Stimulated activated naive CD8-positive, alpha-beta T cell treated with anti-CD3 and anti-CD28 coated beads, Interleukin-15, Interleukin-2, amounts not matched to agents 100 ng/mL and 50 ng/mL, for 24 hours (primary cell): ENCODE measurements around the gene KAT6B.
"Not testable (repeated sequence)": the region's sequence is repeated elsewhere in the genome, so short reads cannot be mapped to it uniquely, and the experiment has no call there.

Source experiments
- H3K27ac Mint-ChIP-seq: one replicate; pipeline ENCODE4 v1.8.0; 2021; ENCODE audit warnings: mild to moderate bottlenecking, mixed read lengths
- H3K27me3 Mint-ChIP-seq: one replicate; pipeline ENCODE4 v1.8.0; 2021; ENCODE audit warnings: mixed read lengths
- H3K36me3 Mint-ChIP-seq: one replicate; pipeline ENCODE4 v1.8.0; 2021; ENCODE audit warnings: low read depth, mixed read lengths
- H3K4me1 Mint-ChIP-seq: one replicate; pipeline ENCODE4 v1.8.0; 2021; ENCODE audit warnings: low read depth, mixed read lengths
- H3K4me3 Mint-ChIP-seq: one replicate; pipeline ENCODE4 v1.8.0; 2021; ENCODE audit warnings: mild to moderate bottlenecking, mixed read lengths
- H3K9me3 Mint-ChIP-seq: one replicate; pipeline ENCODE4 v1.8.0; 2021; ENCODE audit warnings: mixed read lengths

Gene KAT6B

DNA sequence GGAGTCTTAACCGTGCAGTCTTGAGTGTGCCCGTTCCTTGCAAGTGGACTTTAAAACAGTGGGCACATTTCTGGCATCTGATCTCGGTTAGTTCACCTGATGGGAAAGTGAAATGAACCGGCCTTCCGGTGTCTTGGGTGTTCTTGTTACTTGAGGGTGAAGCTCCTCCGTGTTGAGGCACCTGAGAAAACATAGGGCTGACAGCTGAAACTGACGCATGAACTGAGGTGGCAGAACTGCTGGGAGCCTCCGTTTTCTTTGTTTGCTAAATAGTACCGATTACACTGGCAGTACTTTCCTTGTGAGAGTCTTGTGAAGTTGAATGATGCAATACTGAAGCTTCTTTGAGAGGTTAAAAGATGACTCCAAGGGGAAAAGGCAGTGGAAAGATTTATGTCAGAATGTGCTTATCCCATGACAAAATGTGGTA, 222.3 kb downstream of the KAT6B start:
- H3K27ac Mint-ChIP-seq, result no peak overlapping the region
- H3K4me3 Mint-ChIP-seq, result no peak overlapping the region
- no peaks in the 10 kb centered on the region for H3K36me3 Mint-ChIP-seq
- H3K9me3 Mint-ChIP-seq, result no peaks in the 10 kb centered on the region
- H3K27me3 Mint-ChIP-seq, result peaks cover 7% of the 10 kb centered on the region
- H3K4me1 Mint-ChIP-seq, result peaks cover 20% of the 10 kb centered on the region

DNA sequence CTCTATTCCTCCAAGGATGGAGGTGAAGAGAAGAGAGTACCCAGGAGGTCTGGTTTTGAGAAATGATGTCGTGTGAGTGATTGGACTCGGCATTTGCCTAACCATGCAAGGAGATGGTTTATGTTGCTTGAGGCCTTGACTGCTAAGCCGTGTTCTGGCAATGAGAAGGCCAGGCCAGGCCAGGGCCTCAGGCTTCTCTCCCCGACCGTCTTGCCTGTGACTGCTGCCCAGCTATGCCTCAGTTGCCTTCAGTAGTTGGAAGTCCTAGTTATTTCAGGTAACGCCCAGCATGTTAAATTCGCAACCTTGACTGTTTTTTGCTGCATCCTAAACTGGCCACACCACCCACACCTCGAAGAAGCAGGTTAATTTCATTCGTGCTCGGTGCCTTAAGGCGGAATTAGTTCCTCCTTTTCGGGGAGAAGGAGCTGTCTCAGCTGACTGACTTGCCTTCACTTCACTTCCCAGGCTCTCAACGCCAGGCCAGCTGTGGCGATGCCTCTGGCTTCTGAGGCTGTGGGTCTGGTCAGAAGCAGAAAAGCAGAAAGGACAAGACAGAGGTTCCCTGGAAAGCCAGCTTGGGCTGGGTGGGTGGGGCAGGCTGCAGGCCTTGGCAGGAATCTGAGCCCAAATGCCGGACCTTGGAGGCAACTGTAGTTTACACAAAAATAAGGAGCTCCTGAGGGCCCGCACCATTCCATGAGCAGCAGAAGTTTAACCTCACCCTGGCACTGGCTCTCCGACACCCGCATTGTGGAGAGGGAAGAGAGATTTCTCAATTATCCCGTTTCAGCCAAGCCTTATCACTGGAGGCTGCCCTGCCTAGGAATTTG, 223.1 kb downstream of the KAT6B start:
- no peak overlapping the region for H3K4me3 Mint-ChIP-seq
- no peaks in the 10 kb centered on the region for H3K36me3 Mint-ChIP-seq
- no peaks in the 10 kb centered on the region for H3K9me3 Mint-ChIP-seq
- peaks cover 2% of the 10 kb centered on the region for H3K27me3 Mint-ChIP-seq
- H3K27ac Mint-ChIP-seq, result no peak overlapping the region
- peaks cover 11% of the 10 kb centered on the region for H3K4me1 Mint-ChIP-seq

DNA sequence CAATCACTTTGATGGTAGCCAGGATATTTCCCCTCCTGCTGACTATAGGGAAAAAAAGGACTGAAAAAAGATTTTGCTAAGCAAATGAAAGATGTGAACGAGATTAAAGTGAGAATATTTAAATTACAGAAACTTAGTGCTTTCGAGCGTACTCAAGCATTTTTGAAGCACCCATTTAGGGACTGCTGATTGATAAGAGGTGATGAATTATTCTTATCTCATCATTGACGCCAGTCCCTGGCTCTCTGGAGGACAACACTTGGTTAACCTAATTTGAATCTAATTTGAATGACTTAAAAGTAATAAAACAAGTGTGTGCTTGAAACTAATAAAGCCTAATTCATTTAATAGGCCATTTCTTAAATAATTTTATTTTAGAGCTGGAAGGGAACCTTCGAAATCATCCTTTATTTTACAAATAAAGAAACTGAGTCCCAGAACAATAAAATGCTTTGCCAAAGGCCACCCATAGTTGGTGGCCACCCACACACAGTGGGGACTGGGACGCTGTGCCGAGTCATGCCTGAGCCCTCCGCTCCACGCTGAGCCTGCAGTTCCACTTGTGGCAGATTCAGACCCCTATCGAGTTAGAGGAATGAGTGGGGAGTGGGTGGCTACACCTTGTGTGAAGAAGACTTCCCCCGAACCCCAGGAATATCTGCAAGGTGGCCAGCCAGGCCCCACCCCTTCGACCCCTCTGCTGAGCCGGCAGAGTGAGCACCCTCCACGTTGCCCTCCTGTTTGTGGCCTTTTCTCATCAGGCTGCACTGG, 223.9 kb downstream of the KAT6B start:
- Mint-ChIP-seq H3K27ac (no peak overlapping the region), H3K36me3 (no peaks in the 10 kb centered on the region), H3K4me3 (no peak overlapping the region), H3K9me3 (no peaks in the 10 kb centered on the region), H3K4me1 (peaks cover 9% of the 10 kb centered on the region), H3K27me3 (no peaks in the 10 kb centered on the region)

GRCh38 chr10:75051308-75051707, 224.9 kb downstream of the KAT6B start:
- no peaks in the 10 kb centered on the region for H3K9me3 Mint-ChIP-seq
- H3K4me3 Mint-ChIP-seq, result no peak overlapping the region
- no peaks in the 10 kb centered on the region for H3K27me3 Mint-ChIP-seq
- H3K36me3 Mint-ChIP-seq, result no peaks in the 10 kb centered on the region
- H3K4me1 Mint-ChIP-seq, result peaks cover 9% of the 10 kb centered on the region
- no peak overlapping the region for H3K27ac Mint-ChIP-seq

GRCh38 chr10:75055896-75056406, 229.6 kb downstream of the KAT6B start:
- not testable (repeated sequence) for H3K9me3 Mint-ChIP-seq, H3K4me3 Mint-ChIP-seq, H3K36me3 Mint-ChIP-seq, H3K4me1 Mint-ChIP-seq, H3K27me3 Mint-ChIP-seq
- peak overlapping the region; percentile 37 for H3K27ac Mint-ChIP-seq

- Mint-ChIP-seq H3K27me3 (no peaks in the 10 kb centered on the region), H3K9me3 (no peaks in the 10 kb centered on the region), H3K4me3 (no peak overlapping the region), H3K4me1 (no peaks in the 10 kb centered on the region), H3K36me3 (no peaks in the 10 kb centered on the region), H3K27ac (no peak overlapping the region)
Observed at GRCh38 chr10:75057680-75058079, 231.3 kb downstream of the KAT6B start.

GRCh38 chr10:75058161-75058560, 231.8 kb downstream of the KAT6B start:
- H3K27ac Mint-ChIP-seq, result no peak overlapping the region
- H3K4me3 Mint-ChIP-seq, result no peak overlapping the region

DNA sequence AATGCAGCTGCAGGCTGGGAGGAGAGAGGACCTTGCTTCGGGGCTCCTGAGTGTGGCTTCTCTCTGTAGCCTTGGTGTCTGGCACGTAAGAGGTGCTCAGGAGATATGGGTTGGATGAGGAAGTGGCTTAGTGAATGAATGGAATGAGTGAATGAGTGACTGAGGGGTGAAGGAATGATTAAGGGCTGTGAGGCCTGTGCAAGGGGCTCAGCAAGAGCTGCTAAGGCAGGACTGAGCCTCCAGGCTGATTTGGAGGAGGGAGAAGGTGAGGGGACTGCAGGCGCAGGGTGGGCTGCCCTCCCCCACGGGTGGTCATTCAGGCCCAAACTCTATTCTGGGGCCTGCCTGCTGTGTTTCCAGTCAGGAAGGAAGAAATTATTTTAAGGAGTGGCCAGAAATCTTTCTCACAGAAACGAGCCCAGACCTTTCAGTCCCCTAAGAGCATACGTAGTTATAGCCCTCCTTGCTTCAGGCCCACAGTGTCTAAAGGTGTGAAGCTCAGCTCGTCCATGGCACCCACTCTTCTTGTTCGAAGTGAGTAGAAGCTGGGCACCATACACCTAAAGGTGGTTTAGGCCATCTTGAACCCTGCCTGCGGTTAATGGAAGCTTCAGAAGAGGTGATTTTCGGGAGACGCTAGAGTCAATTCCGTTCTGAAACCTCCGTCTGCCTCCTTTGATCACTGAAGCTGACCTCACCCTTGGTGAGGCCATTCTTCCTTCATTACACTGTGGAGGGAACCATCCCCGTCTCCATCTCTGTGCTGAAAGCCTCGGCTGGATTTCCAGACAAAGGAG, 235.5 kb downstream of the KAT6B start:
- H3K27ac Mint-ChIP-seq, result no peak overlapping the region
- H3K36me3 Mint-ChIP-seq, result no peaks in the 10 kb centered on the region
- no peaks in the 10 kb centered on the region for H3K27me3 Mint-ChIP-seq
- no peaks in the 10 kb centered on the region for H3K9me3 Mint-ChIP-seq
- H3K4me1 Mint-ChIP-seq, result no peaks in the 10 kb centered on the region
- no peak overlapping the region for H3K4me3 Mint-ChIP-seq

More at GRCh38 chr10:75058161-75058560, 231.8 kb downstream of the KAT6B start:
- no peaks in the 10 kb centered on the region for H3K27me3 Mint-ChIP-seq
- H3K36me3 Mint-ChIP-seq, result no peaks in the 10 kb centered on the region
- H3K9me3 Mint-ChIP-seq, result no peaks in the 10 kb centered on the region
- H3K4me1 Mint-ChIP-seq, result no peaks in the 10 kb centered on the region

DNA sequence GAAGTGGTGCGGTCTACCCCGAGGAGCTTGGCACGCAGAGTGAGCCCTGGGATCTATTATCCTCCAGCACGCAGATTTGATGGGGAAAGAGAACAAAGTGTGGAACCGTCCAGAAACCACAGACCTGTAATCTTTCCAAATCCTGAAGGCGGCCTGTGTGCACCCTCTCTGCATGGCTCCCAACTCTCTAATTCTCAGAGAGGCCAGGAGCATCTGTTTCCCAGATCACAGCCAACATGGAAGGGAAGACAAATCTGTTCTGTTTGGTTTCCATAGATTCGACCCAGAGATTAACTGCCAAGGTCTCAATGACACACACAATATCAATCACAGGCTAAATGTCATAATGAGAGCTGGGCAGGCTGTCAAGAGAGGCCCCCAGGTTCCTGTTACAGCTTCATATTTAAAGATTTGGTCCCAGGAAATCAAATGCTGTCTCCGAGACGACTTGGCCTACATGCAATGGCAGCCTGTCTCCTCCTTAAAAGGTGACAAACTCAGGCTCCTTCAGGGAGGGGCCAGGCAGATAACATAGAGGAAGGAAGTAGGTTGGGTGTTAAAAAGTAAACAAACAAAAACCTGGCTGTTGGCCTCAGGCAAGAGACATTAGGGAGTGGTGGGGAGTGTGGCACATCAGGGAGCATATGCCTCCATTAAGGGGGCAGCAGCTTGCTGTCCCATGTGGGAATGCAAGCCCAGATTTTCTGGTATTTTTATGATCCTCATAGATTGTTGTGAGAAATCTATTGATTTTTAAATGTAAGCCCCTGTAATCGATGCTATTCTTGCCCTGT, 236.3 kb downstream of the KAT6B start:
- no peaks in the 10 kb centered on the region for H3K36me3 Mint-ChIP-seq
- H3K27me3 Mint-ChIP-seq, result no peaks in the 10 kb centered on the region
- H3K27ac Mint-ChIP-seq, result no peak overlapping the region
- no peak overlapping the region for H3K4me3 Mint-ChIP-seq
- no peaks in the 10 kb centered on the region for H3K4me1 Mint-ChIP-seq
- H3K9me3 Mint-ChIP-seq, result no peaks in the 10 kb centered on the region

GRCh38 chr10:75063461-75064230, 237.2 kb downstream of the KAT6B start:
- no peaks in the 10 kb centered on the region for H3K36me3 Mint-ChIP-seq
- no peaks in the 10 kb centered on the region for H3K9me3 Mint-ChIP-seq
- H3K27ac Mint-ChIP-seq, result no peak overlapping the region
- H3K27me3 Mint-ChIP-seq, result no peaks in the 10 kb centered on the region
- H3K4me3 Mint-ChIP-seq, result no peak overlapping the region
- H3K4me1 Mint-ChIP-seq, result no peaks in the 10 kb centered on the region

DNA sequence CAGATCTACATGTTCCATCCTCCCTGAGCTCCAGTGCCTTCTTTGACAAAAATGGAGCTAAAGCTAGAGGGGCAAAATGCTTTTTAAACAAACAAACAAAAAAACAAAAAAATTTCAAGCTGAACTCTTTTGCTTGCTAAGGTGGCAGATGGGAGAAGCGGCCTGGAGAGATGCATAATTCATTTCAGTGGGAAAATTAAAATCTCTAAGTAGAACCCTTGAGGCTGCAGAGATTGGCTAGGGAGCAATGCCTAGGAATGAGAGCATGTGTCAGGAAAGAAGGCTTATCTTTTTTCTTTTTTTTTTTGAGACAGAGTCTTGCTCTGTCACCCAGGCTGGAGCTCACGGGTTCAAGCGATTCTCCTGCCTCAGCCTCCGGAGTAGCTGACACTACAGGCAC, 238.7 kb downstream of the KAT6B start:
- Mint-ChIP-seq H3K36me3 (no peaks in the 10 kb centered on the region), H3K27ac (no peak overlapping the region), H3K27me3 (no peaks in the 10 kb centered on the region), H3K4me3 (no peak overlapping the region), H3K4me1 (no peaks in the 10 kb centered on the region), H3K9me3 (no peaks in the 10 kb centered on the region)

DNA sequence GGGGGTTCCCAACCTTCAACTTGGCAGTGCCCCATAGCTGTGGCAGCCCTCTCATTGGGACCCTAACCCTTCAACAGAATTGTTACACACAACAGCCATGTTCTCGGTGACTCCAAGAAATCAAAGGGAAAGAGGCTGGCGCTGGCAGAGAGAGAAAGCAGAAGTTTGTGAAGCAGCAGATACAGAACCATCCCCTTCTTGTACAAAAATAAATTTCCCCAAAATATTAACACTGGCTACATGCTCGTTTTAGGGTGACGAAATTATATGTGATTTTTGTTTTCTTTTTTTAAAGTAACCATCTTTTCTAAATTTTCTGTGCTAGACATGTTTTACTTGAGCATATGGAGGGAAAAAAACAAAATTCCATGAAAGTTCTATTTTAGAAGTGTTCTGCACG, 239.9 kb downstream of the KAT6B start:
- Mint-ChIP-seq H3K27me3 (no peaks in the 10 kb centered on the region), H3K9me3 (no peaks in the 10 kb centered on the region), H3K27ac (no peak overlapping the region), H3K4me1 (no peaks in the 10 kb centered on the region), H3K4me3 (no peak overlapping the region), H3K36me3 (no peaks in the 10 kb centered on the region)

- Mint-ChIP-seq H3K4me1 (no peaks in the 10 kb centered on the region), H3K4me3 (no peak overlapping the region), H3K27me3 (no peaks in the 10 kb centered on the region), H3K9me3 (no peaks in the 10 kb centered on the region), H3K36me3 (no peaks in the 10 kb centered on the region), H3K27ac (no peak overlapping the region)
Observed at GRCh38 chr10:75067272-75067671, 240.9 kb downstream of the KAT6B start.

DNA sequence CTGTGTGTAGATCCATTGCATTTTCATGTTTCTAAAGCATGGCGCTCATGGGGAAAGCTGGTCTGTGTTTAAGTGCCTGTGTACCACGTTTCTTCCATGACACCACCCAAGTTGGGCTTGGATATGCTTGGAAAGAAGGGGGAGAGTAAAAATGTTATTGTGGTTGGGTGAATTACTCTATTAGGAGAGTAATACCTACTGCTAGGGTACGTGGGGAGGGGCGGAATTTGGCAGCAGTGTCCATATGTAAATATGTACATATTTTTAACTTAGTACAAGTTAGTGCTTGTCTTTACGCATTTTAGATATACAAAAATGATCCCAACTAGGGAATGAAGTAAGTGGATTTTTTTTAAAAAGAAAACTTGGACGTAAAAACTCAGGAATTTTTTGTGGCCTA, 242.1 kb downstream of the KAT6B start:
- no peaks in the 10 kb centered on the region for H3K4me1 Mint-ChIP-seq
- H3K27me3 Mint-ChIP-seq, result no peaks in the 10 kb centered on the region
- no peak overlapping the region for H3K4me3 Mint-ChIP-seq
- no peaks in the 10 kb centered on the region for H3K9me3 Mint-ChIP-seq
- H3K36me3 Mint-ChIP-seq, result no peaks in the 10 kb centered on the region
- H3K27ac Mint-ChIP-seq, result no peak overlapping the region
